Measurements from ENCODE around the gene ZNF423. TPM values are rescaled to one million over a fixed set of nuclear protein-coding genes. Genes with fewer than 3 reads are reported as not detected.

The ZNF423 gene
- polyA plus RNA-seq, 1 of the 3 experiments (the other 2 are of a cell fraction), result 1.2 TPM

GRCh38 chr16:49824593-49824992 is 31.3 kb downstream of the ZNF423 start:
- peaks cover 4 to 39% of the 10 kb centered on the region in 2 experiments; a peak in 2 of 4 replicates for H3K4me1 ChIP-seq (ENCODE audit: control insufficient read depth in 1 of 2, insufficient read depth in 2 of 2, low read depth in 1 of 2, low read length in 1 of 2)
- H3K79me2 ChIP-seq (ENCODE audit: insufficient read depth), result no peaks in the 10 kb centered on the region
- H3K27me3 ChIP-seq (ENCODE audit: insufficient read depth), result no peaks in the 10 kb centered on the region
- POLR2A ChIA-PET, result no interaction called here
- H3K9me3 ChIP-seq, result no peaks in the 10 kb centered on the region
- no peak overlapping the region for H3K4me2 ChIP-seq
- no peaks in the 10 kb centered on the region for H3K36me3 ChIP-seq (replicated peaks in 1 of 2; ENCODE audit: control insufficient read depth in 1 of 2, insufficient read depth in 2 of 2, low read length in 1 of 2)
- no peak overlapping the region for H2AFZ ChIP-seq (ENCODE audit: low read depth)
- DNase-seq, result no peak
- H3K4me3 ChIP-seq (ENCODE audit: low read depth in 2 of 2, low read length in 1 of 2), result no peak overlapping the region
- no peak overlapping the region for H3K9ac ChIP-seq
- no peaks in the 10 kb centered on the region for H3F3A ChIP-seq (replicated peaks; ENCODE audit: insufficient read depth)
- no peaks in the 10 kb centered on the region for H4K20me1 ChIP-seq (ENCODE audit: insufficient read depth)
- 46% methylated on average over 9 of the region's 9 CpGs for WGBS (ENCODE audit: low lambda C conversion rate)
- no peaks in the 10 kb centered on the region for H3K9me2 ChIP-seq
- TF ChIP-seq POLR2AphosphoS5 (IDR thresholded peaks at IDR 0.05; ENCODE audit: low read depth, low read length) (no peak), RFX5 (IDR thresholded peaks at IDR 0.05; ENCODE audit: low read length) (no peak), RCOR1 (IDR thresholded peaks at IDR 0.05; ENCODE audit: low read length) (no peak), FOXJ3 (CRISPR knock-in tag; IDR thresholded peaks at IDR 0.05) (no peak)
- CTCF ChIA-PET, result interaction anchor here (1.6 to 2.6 kb wide), 2 partner anchors 16 to 33 kb away, joined by 6 to 12 read pairs; partner anchors contain the start of gene ZNF423
- peak overlapping the region in 1 of 2 experiments; percentile 7; a peak in 1 of 4 replicates for H3K27ac ChIP-seq (ENCODE audit: low read depth in 2 of 2, low read length in 1 of 2)

DNA sequence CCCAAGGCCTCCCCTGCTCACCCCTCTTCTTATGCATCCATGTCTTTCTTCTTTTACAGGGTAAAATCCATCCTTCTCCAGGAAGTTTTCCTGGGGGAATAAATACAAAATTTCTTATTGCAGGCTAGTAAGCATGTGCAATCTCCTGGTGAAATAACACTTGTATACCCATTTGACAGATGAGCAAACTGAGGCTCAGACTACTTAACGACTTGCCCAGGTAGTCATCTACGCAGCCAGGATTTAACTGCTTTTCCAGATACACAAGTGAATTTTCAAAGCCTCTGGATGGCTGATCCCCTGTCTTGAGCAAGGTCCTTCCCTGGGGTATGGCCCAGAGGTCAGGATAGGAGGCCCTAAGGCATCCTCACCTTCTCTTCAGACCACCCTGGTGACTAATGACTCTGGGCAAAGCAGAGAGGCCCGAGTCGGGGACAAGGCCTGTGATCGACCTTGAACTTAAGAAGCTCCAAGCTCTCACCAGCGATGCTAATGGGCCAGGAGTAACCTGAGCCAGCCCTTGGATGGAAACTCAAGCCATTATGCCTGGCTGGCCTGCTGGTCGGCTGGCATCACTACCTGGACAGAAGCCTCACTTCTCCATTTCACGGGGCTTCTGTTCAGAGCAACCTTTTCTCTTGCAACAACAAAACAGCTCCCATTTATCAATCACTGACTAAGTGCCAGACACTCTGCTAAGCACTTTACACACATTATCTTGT is 33.1 kb downstream of the ZNF423 start:
- no peak overlapping the region for H3K4me3 ChIP-seq (ENCODE audit: low read depth in 2 of 2, low read length in 1 of 2)
- no peaks in the 10 kb centered on the region for H3K9me3 ChIP-seq
- H3K4me2 ChIP-seq, result no peak overlapping the region
- H3K36me3 ChIP-seq (replicated peaks in 1 of 2; ENCODE audit: control insufficient read depth in 1 of 2, insufficient read depth in 2 of 2, low read length in 1 of 2), result no peaks in the 10 kb centered on the region
- no peak for DNase-seq
- no peak for TF ChIP-seq RFX5 (IDR thresholded peaks at IDR 0.05; ENCODE audit: low read length)
- no peak for TF ChIP-seq MEF2A (IDR thresholded peaks at IDR 0.05; ENCODE audit: borderline replicate concordance, low read depth)
- 44% methylated on average over 8 of the region's 8 CpGs for WGBS (ENCODE audit: low lambda C conversion rate)
- H3F3A ChIP-seq (replicated peaks; ENCODE audit: insufficient read depth), result no peaks in the 10 kb centered on the region
- H3K27me3 ChIP-seq (ENCODE audit: insufficient read depth), result no peaks in the 10 kb centered on the region
- peak overlapping the region in 1 of 2 experiments; percentile 12; a peak in 1 of 4 replicates for H3K27ac ChIP-seq (ENCODE audit: low read depth in 2 of 2, low read length in 1 of 2)
- no peak overlapping the region for H3K9ac ChIP-seq
- no peaks in the 10 kb centered on the region for H3K9me2 ChIP-seq
- H3K4me1 ChIP-seq (ENCODE audit: control insufficient read depth in 1 of 2, insufficient read depth in 2 of 2, low read depth in 1 of 2, low read length in 1 of 2), result peaks cover 4 to 31% of the 10 kb centered on the region in 2 experiments; a peak in 2 of 4 replicates
- no peaks in the 10 kb centered on the region for H3K79me2 ChIP-seq (ENCODE audit: insufficient read depth)
- ChIA-PET CTCF (interaction anchor here (1.2 to 2.6 kb wide), 4 partner anchors 18 to 77 kb away, joined by 3 to 12 read pairs (median 4); partner anchors contain the start of gene ZNF423), POLR2A (no interaction called here)
- H2AFZ ChIP-seq (ENCODE audit: low read depth), result no peak overlapping the region
- H4K20me1 ChIP-seq (ENCODE audit: insufficient read depth), result no peaks in the 10 kb centered on the region

GRCh38 chr16:49821614-49822282 is 34.2 kb downstream of the ZNF423 start:
- Histone ChIP-seq H3K4me3 (ENCODE audit: low read depth in 2 of 2, low read length in 1 of 2) (no peak overlapping the region), H3F3A (replicated peaks; ENCODE audit: insufficient read depth) (no peaks in the 10 kb centered on the region), H3K9me3 (no peaks in the 10 kb centered on the region), H3K9me2 (no peaks in the 10 kb centered on the region), H3K27ac (ENCODE audit: low read depth in 2 of 2, low read length in 1 of 2) (peak overlapping the region in 1 of 2 experiments; percentile 91; a peak in 2 of 4 replicates), H3K9ac (no peak overlapping the region), H3K4me1 (ENCODE audit: control insufficient read depth in 1 of 2, insufficient read depth in 2 of 2, low read depth in 1 of 2, low read length in 1 of 2) (peaks cover 4 to 41% of the 10 kb centered on the region in 2 experiments; a peak in 2 of 4 replicates), H3K4me2 (no peak overlapping the region), H2AFZ (ENCODE audit: low read depth) (no peak overlapping the region), H3K27me3 (ENCODE audit: insufficient read depth) (no peaks in the 10 kb centered on the region), H3K79me2 (ENCODE audit: insufficient read depth) (no peaks in the 10 kb centered on the region), H4K20me1 (ENCODE audit: insufficient read depth) (no peaks in the 10 kb centered on the region), H3K36me3 (replicated peaks in 1 of 2; ENCODE audit: control insufficient read depth in 1 of 2, insufficient read depth in 2 of 2, low read length in 1 of 2) (no peaks in the 10 kb centered on the region)
- POLR2A ChIA-PET, result no interaction called here
- TF ChIP-seq, protein P1, sequence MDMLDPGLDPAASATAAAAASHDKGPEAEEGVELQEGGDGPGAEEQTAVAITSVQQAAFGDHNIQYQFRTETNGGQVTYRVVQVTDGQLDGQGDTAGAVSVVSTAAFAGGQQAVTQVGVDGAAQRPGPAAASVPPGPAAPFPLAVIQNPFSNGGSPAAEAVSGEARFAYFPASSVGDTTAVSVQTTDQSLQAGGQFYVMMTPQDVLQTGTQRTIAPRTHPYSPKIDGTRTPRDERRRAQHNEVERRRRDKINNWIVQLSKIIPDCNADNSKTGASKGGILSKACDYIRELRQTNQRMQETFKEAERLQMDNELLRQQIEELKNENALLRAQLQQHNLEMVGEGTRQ (IDR thresholded peaks at IDR 0.05; ENCODE audit: borderline replicate concordance, low read depth, low read length), result no peak
- no peak for TF ChIP-seq TCF12 (IDR thresholded peaks at IDR 0.05)
- no peak for TF ChIP-seq EZH2phosphoT487 (IDR thresholded peaks at IDR 0.05; ENCODE audit: borderline replicate concordance, low read depth)
- no peak for TF ChIP-seq FOXM1 (IDR thresholded peaks at IDR 0.05; ENCODE audit: low read depth)
- TF ChIP-seq SIN3A (IDR thresholded peaks at IDR 0.05; ENCODE audit: borderline replicate concordance, low read depth, low read length), result no peak
- no peak for TF ChIP-seq EP300 (IDR thresholded peaks at IDR 0.05; ENCODE audit: borderline replicate concordance in 1 of 2, low read depth in 1 of 2, low read length in 1 of 2)
- TF ChIP-seq MEF2A (IDR thresholded peaks at IDR 0.05; ENCODE audit: borderline replicate concordance, low read depth), result no peak
- TF ChIP-seq CHD2 (IDR thresholded peaks at IDR 0.05; ENCODE audit: low read length, partially characterized antibody), result no peak
- no peak for TF ChIP-seq RFX5 (IDR thresholded peaks at IDR 0.05; ENCODE audit: low read length)
- 72% methylated on average over 13 of the region's 13 CpGs for WGBS (ENCODE audit: low lambda C conversion rate)
- CTCF ChIA-PET, result interaction anchor here (1.2 to 3.1 kb wide), 4 partner anchors 9 to 76 kb away, joined by 3 to 18 read pairs (median 6); partner anchors contain the start of gene ZNF423
- DNase-seq, result peak; percentile 64
